Upper lobe of left lung (tissue), 4 donors: Measurements from ENCODE around the gene PI4KB.

ENCODE experiments used
- CTCF ChIP-seq, 6 experiments: fragments of 450-650 bp in 4 of 6; fragments of 200-600 bp in 2 of 6; sonication (generic) in 2 of 6; IDR thresholded peaks; one replicate each; pipeline ENCODE4 v1.5.1; 2016 to 2019; ENCODE audit warnings: antibody characterized with exemption in 6 of 6
- EP300 ChIP-seq, 4 donors: sonication (generic); formaldehyde crosslinking; IDR thresholded peaks; one replicate each; pipeline ENCODE4 v1.5.1; 2017; ENCODE audit warnings: antibody characterized with exemption in 4 of 4, control low read depth in 2 of 4
- POLR2A ChIP-seq, 4 donors: fragments of 450-650 bp; IDR thresholded peaks; one replicate each; pipeline ENCODE4 v1.5.1; 2016 to 2017; ENCODE audit warnings: antibody characterized with exemption in 4 of 4, mild to moderate bottlenecking in 2 of 4
- POLR2AphosphoS5 ChIP-seq, 2 donors: sonication (generic); formaldehyde crosslinking; IDR thresholded peaks; one replicate each; pipeline ENCODE4 v1.5.1; 2017; ENCODE audit warnings: antibody characterized with exemption in 2 of 2

DNA sequence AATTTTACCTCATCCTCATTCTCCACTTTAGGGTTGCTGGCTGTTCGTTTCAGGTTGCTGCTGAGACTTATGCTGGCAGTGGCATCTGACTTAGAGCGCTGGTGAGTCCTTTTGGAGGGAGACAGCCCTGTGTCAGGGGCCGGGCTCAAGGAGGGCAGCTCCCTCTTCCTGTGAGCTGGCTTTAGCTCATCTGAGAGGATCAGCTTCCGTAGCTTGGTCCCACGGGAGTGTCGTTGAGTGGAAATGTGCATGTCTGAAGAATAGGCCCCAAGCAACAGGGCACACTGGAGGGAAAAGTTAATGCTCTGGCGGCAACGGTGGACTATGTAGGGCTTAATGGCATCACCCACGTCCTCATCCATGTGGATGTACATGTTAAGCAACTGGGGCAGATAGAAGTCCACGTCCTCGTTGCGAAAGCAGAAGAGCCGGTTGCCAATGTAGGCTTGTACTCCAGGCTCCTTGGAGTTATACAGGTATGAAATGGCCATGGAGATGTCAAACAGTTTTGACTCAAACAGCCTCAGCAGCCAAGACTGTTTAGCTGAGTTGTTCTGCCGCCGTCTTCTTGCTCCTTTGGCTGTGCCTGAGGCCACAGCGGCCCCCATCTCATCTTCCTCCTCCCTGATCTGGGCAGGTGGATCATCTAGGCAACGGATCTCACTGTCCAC, 11.5 kb downstream of the PI4KB start:
- TF ChIP-seq POLR2AphosphoS5 (IDR thresholded peaks at IDR 0.05) (no peak), CTCF (IDR thresholded peaks at IDR 0.05) (no peak), EP300 (IDR thresholded peaks at IDR 0.05) (no peak), POLR2A (IDR thresholded peaks at IDR 0.05) (no peak)
